ENCODE results near the gene IFNLR1.

The IFNLR1 gene

GRCh38 chr1:24119859-24120756 is 67.0 kb downstream of the IFNLR1 start:
- DNase-seq: no peak

- DNase-seq: no peak
Measured at GRCh38 chr1:24119489-24119858, 67.6 kb downstream of the IFNLR1 start.

- DNase-seq: no peak
Measured at GRCh38 chr1:24118410-24119242, 68.5 kb downstream of the IFNLR1 start.

GRCh38 chr1:24117722-24118409 is 69.2 kb downstream of the IFNLR1 start:
- no peak for DNase-seq

GRCh38 chr1:24117132-24117531 is 70.0 kb downstream of the IFNLR1 start:
- no peak for DNase-seq

GRCh38 chr1:24114753-24115152 is 72.3 kb downstream of the IFNLR1 start:
- DNase-seq: no peak

GRCh38 chr1:24113641-24114033 is 73.5 kb downstream of the IFNLR1 start:
- no peak for DNase-seq

GRCh38 chr1:24111996-24112779 is 74.9 kb downstream of the IFNLR1 start, which contains the start of gene MYOM3:
MYOM3 (minus strand) TSS chr1:24112135; CDS start chr1:24108636, 3,499 bp downstream.
- DNase-seq: peak; percentile 31 to 44

GRCh38 chr1:24111262-24111995 is 75.7 kb downstream of the IFNLR1 start:
- DNase-seq: no peak

GRCh38 chr1:24110642-24111261 is 76.3 kb downstream of the IFNLR1 start:
- DNase-seq: no peak

GRCh38 chr1:24109686-24110475 is 77.2 kb downstream of the IFNLR1 start:
- DNase-seq: no peak

- DNase-seq: no peak
Measured at GRCh38 chr1:24109166-24109483, 78.0 kb downstream of the IFNLR1 start.

GRCh38 chr1:24108334-24109165 is 78.5 kb downstream of the IFNLR1 start:
- DNase-seq: no peak

GRCh38 chr1:24107462-24108138 is 79.5 kb downstream of the IFNLR1 start:
- no peak for DNase-seq

GRCh38 chr1:24105368-24106160 is 81.5 kb downstream of the IFNLR1 start:
- no peak for DNase-seq

GRCh38 chr1:24104854-24105253 is 82.2 kb downstream of the IFNLR1 start:
- no peak for DNase-seq

Measured in NCI-H1930 (cell line).